AG09309 (cell line): Measurements from ENCODE around the gene CCER1.

Experiments used
- DNase-seq: peaks from one replicate; pipeline ENCODE4 v3.0.0-alpha.2; 2010; ENCODE audit warnings: low read depth
- H3K4me3 ChIP-seq: 2 replicates; pipeline ENCODE4 v1.5.1; 2011; ENCODE audit warnings: mild to moderate bottlenecking, low read depth, low read length, moderate library complexity; ENCODE audit not compliant: control insufficient read depth
- TF ChIP-seq, protein P1 (sequence below): IDR thresholded peaks from 2 replicates; pipeline ENCODE4 v1.5.1; 2011; ENCODE audit warnings: mild to moderate bottlenecking, low read depth, low read length, inconsistent platforms; ENCODE audit not compliant: insufficient read depth, control insufficient read depth; ENCODE audit errors: missing control alignments

CCER1 gene

DNA sequence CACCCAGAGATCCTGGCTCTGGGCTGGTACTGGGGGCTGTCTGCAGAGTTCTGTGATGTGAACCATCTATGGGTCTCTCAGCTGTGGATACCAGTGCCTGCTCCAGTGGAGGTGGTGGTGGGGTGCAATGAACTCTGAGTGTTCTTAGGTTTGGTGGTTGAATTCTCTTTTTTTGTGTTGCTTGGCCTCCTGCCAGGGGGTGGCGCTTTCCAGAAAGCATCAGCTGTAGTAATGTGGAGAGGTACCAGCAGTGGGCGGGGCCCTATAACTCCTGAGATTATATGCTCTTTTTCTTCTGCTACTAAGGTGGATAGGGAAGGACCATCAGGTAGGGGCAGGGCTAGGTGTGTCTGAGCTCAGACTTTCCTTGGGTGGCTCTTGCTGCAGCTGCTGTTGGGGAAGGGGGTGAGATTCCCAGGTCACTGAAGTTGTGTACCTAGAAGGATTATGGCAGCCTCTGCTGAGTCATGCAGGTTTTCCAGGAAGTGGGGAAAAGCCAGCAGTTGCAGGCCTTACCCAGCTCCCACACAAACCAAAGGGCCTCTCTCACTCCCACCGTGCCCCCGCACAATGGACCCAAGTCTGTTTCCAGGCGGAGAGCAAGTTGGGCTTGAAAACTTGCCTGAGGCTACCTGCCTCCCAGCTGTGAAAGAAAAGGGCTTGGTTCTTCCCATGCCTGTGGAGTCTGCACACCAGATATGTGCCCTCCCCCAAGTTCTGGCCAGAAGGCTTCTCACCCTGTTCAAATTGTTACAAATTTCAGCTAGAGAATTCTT is 18.6 kb downstream of the CCER1 start:
- TF ChIP-seq, protein P1, sequence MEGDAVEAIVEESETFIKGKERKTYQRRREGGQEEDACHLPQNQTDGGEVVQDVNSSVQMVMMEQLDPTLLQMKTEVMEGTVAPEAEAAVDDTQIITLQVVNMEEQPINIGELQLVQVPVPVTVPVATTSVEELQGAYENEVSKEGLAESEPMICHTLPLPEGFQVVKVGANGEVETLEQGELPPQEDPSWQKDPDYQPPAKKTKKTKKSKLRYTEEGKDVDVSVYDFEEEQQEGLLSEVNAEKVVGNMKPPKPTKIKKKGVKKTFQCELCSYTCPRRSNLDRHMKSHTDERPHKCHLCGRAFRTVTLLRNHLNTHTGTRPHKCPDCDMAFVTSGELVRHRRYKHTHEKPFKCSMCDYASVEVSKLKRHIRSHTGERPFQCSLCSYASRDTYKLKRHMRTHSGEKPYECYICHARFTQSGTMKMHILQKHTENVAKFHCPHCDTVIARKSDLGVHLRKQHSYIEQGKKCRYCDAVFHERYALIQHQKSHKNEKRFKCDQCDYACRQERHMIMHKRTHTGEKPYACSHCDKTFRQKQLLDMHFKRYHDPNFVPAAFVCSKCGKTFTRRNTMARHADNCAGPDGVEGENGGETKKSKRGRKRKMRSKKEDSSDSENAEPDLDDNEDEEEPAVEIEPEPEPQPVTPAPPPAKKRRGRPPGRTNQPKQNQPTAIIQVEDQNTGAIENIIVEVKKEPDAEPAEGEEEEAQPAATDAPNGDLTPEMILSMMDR, result no peak
- no peak overlapping the region for H3K4me3 ChIP-seq
- DNase-seq, result no peak

DNA sequence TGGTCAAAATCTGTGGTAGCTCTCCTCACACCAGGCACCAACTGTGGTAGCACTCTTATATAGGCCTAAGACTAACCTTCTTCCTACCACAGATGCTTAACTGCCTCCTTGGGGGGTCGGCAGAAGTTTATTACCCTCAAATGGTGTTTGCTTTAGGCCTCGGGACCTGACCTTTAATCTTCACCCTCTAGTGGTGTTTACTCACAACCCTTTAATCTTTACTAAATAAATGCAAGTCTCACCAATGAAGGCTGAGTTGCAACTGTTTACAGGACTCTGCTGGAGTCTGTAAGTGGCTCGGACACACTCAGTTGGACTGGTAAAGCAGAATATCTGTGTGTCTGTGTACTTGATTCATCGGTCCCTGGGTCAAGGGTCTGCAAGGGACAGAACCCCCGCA is 29.4 kb downstream of the CCER1 start:
- no peak for DNase-seq
- no peak overlapping the region for H3K4me3 ChIP-seq
- TF ChIP-seq, protein P1, result no peak

DNA sequence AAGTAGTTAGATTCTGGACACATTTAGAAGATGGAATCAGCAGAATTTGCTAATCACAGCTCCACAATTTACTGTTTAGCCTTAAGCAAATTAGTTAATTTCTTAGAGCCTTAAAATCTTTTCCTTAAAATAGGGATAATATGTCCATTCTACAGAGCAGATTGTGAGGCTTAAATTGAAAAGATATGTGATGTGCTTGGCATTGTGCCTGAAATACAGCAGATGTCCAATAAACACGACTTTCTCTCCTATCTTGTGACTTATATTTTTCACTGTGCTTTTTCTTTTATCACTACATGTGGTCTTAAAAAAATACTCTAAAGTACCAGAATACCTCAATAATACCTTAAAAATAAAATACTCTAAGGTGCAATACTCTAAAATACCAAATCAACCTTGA is 30.6 kb downstream of the CCER1 start:
- no peak for DNase-seq
- TF ChIP-seq, protein P1, result no peak
- H3K4me3 ChIP-seq, result no peak overlapping the region

DNA sequence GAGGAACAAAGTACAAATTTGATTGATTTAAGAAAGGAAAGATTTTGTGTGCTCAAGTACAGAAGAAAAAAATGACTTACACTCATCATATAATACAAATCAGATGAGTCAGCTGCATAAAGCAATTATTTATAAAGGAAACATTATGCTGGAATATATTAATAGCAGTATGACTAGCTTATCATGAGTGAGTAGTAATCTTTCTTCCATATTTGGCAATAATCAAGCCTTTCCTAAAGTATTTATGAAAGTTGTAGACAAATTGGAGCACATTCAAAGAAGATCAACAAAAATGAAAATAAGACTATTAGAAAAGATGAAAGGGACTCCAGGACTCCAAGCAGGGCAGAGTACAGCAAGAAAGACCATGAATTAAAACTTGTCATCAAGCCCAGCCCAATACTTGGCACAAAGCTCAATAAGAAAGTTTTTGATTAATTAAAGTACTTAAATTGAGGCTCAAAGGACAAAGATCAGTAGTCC is 32.8 kb downstream of the CCER1 start:
- H3K4me3 ChIP-seq, result no peak overlapping the region
- peak; percentile 33 for DNase-seq
- TF ChIP-seq, protein P1, result no peak

DNA sequence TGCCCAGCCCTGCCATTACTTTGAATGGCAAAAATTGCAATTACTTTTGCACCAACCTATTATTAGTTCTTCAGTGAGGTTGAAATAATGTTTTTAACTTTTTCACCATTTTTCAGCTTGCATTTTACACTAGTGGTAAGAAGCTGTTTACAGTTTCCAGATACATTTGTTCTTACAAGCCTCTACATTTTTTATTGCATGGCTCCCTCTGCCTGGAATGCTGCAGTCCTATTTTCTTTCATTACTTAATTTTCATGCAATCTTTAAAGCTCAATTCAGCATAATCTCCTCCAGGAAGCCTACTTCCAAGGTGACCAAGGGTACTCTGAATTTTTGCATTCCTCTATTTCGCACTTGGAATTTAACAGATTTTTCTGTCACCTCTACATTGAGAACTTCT is 33.4 kb downstream of the CCER1 start:
- TF ChIP-seq, protein P1, result no peak
- no peak overlapping the region for H3K4me3 ChIP-seq
- DNase-seq, result no peak

DNA sequence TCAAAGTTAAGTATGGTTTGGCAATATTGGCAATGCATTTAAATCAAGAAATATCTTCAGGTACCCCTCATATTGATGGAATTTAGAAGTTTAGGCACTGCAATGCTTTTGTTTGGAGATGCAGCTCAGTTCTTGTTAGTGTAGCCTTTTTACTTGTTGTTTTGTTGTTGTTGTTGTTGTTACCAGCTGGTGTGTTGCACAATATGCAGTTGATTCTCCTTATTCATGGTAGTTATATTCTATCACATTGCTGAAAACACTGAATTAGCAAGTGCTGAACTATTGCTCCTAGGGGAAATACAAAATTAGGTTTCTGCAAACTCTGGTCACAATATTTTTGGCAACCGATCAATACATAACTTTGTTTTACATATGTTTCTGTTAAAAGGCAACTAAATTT is 34.8 kb downstream of the CCER1 start:
- TF ChIP-seq, protein P1, result no peak
- no peak for DNase-seq
- H3K4me3 ChIP-seq, result no peak overlapping the region
